DMS114 treated with DMSO at 0.1 percent for 48 hours (cell line): ENCODE results near the gene NIBAN1.
"Not testable (repeated sequence)": the region's sequence is repeated elsewhere in the genome, so short reads cannot be mapped to it uniquely, and the experiment has no call there.

Source experiments
- DNase-seq: peaks from one replicate; lab custom pipeline; 2025; ENCODE audit not compliant: unreplicated experiment; lab: John Stamatoyannopoulos, UW

NIBAN1 gene

GRCh38 chr1:184974056-184974836 is at the start of gene NIBAN1:
Gene NIBAN1, minus strand, starts transcription at chr1:184974508. Its CDS starts 152 bp downstream, at chr1:184974356.
- DNase-seq, result peak; percentile 21

GRCh38 chr1:185017966-185018365 is 43.7 kb upstream of the NIBAN1 start:
- no peak for DNase-seq

GRCh38 chr1:185017338-185017737 is 43.0 kb upstream of the NIBAN1 start:
- DNase-seq, result no peak

- DNase-seq, result no peak
These were observed 42.6 kb upstream of the NIBAN1 start for GRCh38 chr1:185016880-185017279.

- DNase-seq, result no peak
These were observed 41.3 kb upstream of the NIBAN1 start for GRCh38 chr1:185015631-185016030.

GRCh38 chr1:185014941-185015340 is 40.6 kb upstream of the NIBAN1 start:
- no peak for DNase-seq

GRCh38 chr1:185010361-185010760 is 36.1 kb upstream of the NIBAN1 start:
- DNase-seq, result no peak

- DNase-seq, result no peak
These were observed 34.5 kb upstream of the NIBAN1 start for GRCh38 chr1:185008838-185009237.

GRCh38 chr1:185001312-185001880 is 27.1 kb upstream of the NIBAN1 start:
- not testable (repeated sequence) for DNase-seq

- DNase-seq, result not testable (repeated sequence)
These were observed 25.7 kb upstream of the NIBAN1 start for GRCh38 chr1:184999974-185000373.

GRCh38 chr1:184994301-184994700 is 20.0 kb upstream of the NIBAN1 start:
- no peak for DNase-seq

GRCh38 chr1:184992271-184992670 is 18.0 kb upstream of the NIBAN1 start:
- no peak for DNase-seq

- DNase-seq, result no peak
These were observed 15.9 kb upstream of the NIBAN1 start for GRCh38 chr1:184990204-184990603.

- no peak for DNase-seq
These were observed 14.2 kb upstream of the NIBAN1 start for GRCh38 chr1:184988506-184988905.

- DNase-seq, result no peak
These were observed 13.4 kb upstream of the NIBAN1 start for GRCh38 chr1:184987696-184988095.

GRCh38 chr1:184986250-184986649 is 11.9 kb upstream of the NIBAN1 start:
- peak; percentile 30 for DNase-seq

- peak; percentile 70 for DNase-seq
These were observed 8.0 kb upstream of the NIBAN1 start for GRCh38 chr1:184982002-184982954.

GRCh38 chr1:184980726-184981125 is 6.4 kb upstream of the NIBAN1 start:
- no peak for DNase-seq

- no peak for DNase-seq
These were observed 1.0 kb upstream of the NIBAN1 start for GRCh38 chr1:184975208-184975870.

- DNase-seq, result no peak
These were observed 468 bp upstream of the NIBAN1 start for GRCh38 chr1:184974837-184975115.
